HG02884 (cell line): Measurements from ENCODE around the gene CDH22.

Experiments used
- ATAC-seq: cut with Tn5 transposase; IDR thresholded peaks from one replicate; pipeline ENCODE4 v1.9.1; 2021; ENCODE audit warnings: mild to moderate bottlenecking, moderate library complexity; ENCODE audit not compliant: unreplicated experiment

CDH22 gene

GRCh38 chr20:46300281-46300680 lies 8.0 kb downstream of the CDH22 start:
- ATAC-seq, result no peak

GRCh38 chr20:46299078-46299477 lies 9.2 kb downstream of the CDH22 start:
- ATAC-seq, result no peak

- ATAC-seq, result no peak
These were observed 9.9 kb downstream of the CDH22 start for GRCh38 chr20:46298374-46298773.

- no peak for ATAC-seq
These were observed 11.6 kb downstream of the CDH22 start for GRCh38 chr20:46296526-46297250.

- no peak for ATAC-seq
These were observed 15.2 kb downstream of the CDH22 start for GRCh38 chr20:46293084-46293483.

- ATAC-seq, result no peak
These were observed 16.9 kb downstream of the CDH22 start for GRCh38 chr20:46291401-46291800.

- no peak for ATAC-seq
These were observed 18.9 kb downstream of the CDH22 start for GRCh38 chr20:46289432-46289831.

- no peak for ATAC-seq
These were observed 21.3 kb downstream of the CDH22 start for GRCh38 chr20:46286977-46287376.

- ATAC-seq, result no peak
These were observed 21.9 kb downstream of the CDH22 start for GRCh38 chr20:46286382-46286781.

GRCh38 chr20:46285740-46286139 lies 22.6 kb downstream of the CDH22 start:
- no peak for ATAC-seq

GRCh38 chr20:46285072-46285471 lies 23.2 kb downstream of the CDH22 start:
- no peak for ATAC-seq

- no peak for ATAC-seq
These were observed 24.3 kb downstream of the CDH22 start for GRCh38 chr20:46284040-46284427.

- no peak for ATAC-seq
These were observed 24.8 kb downstream of the CDH22 start for GRCh38 chr20:46283426-46284039.

GRCh38 chr20:46282669-46283068 lies 25.6 kb downstream of the CDH22 start:
- ATAC-seq, result no peak

GRCh38 chr20:46279103-46279502 lies 29.2 kb downstream of the CDH22 start:
- no peak for ATAC-seq

- no peak for ATAC-seq
These were observed 30.7 kb downstream of the CDH22 start for GRCh38 chr20:46277602-46278001.

- ATAC-seq, result no peak
These were observed 31.8 kb downstream of the CDH22 start for GRCh38 chr20:46276531-46276930.

GRCh38 chr20:46275091-46275490 lies 33.2 kb downstream of the CDH22 start:
- ATAC-seq, result no peak

- ATAC-seq, result no peak
These were observed 34.6 kb downstream of the CDH22 start for GRCh38 chr20:46273717-46274116.

GRCh38 chr20:46272389-46273047 lies 35.8 kb downstream of the CDH22 start:
- no peak for ATAC-seq

GRCh38 chr20:46270977-46271744 lies 37.1 kb downstream of the CDH22 start:
- no peak for ATAC-seq
